HL-60 (cell line): Measurements from ENCODE around the gene SLC35C1.

Source experiments
- CTCF ChIP-seq: IDR thresholded peaks from one replicate; pipeline ENCODE4 v1.5.1; 2011; ENCODE audit warnings: low read length, control low read depth, inconsistent platforms; ENCODE audit not compliant: insufficient read depth
- GABPA ChIP-seq: IDR thresholded peaks from 2 replicates; pipeline ENCODE4 v1.6.1; 2012; ENCODE audit warnings: low read depth
- REST ChIP-seq: IDR thresholded peaks from 2 replicates; pipeline ENCODE4 v1.6.1; 2012; ENCODE audit warnings: low read depth; ENCODE audit not compliant: insufficient replicate concordance

GRCh38 chr11:45757672-45758071 is 47.3 kb upstream of the SLC35C1 start:
- no peak for TF ChIP-seq GABPA
- TF ChIP-seq CTCF, result no peak
- no peak for TF ChIP-seq REST
